ENCODE results near the gene FAM200C. TPM values are rescaled to one million over a fixed set of nuclear protein-coding genes. Genes with fewer than 3 reads are reported as not detected.

Gene FAM200C
- total and polyA plus RNA-seq, 9 donors: 4.8 to 14.3 (median 8.0) TPM

Other genes starting within 250 kb of the FAM200C start
- gene FABP6, start 170.5 kb downstream of the FAM200C start, total RNA-seq: 10 to 100 TPM in 1 of 7 donors, under 1 TPM in 2, not detected in 4; 0.83 to 10.6 (median 1.00) TPM
- gene FABP6, start 170.5 kb downstream of the FAM200C start, polyA plus RNA-seq: 1 to 10 TPM in 1 of 2 donors, not detected in 1; 4.5 TPM
- gene CCNJL, start 87.5 kb downstream of the FAM200C start, total RNA-seq: 10 to 100 TPM in 2 of 7 donors, 1 to 10 TPM in 5; 3.8 to 11.8 (median 6.8) TPM
- gene CCNJL, start 87.5 kb downstream of the FAM200C start, polyA plus RNA-seq: 1 to 10 TPM; 3.4 to 4.7 TPM
- gene C1QTNF2, start 29.4 kb downstream of the FAM200C start, total RNA-seq: 1 to 10 TPM in 2 of 7 donors, under 1 TPM in 4, not detected in 1; 0.25 to 3.7 (median 0.64) TPM
- 1 to 10 TPM; 1.7 to 2.6 TPM for gene C1QTNF2, start 29.4 kb downstream of the FAM200C start, polyA plus RNA-seq
- 10 to 100 TPM; 25.8 to 53.7 (median 32.8) TPM for gene SLU7, start 19.0 kb upstream of the FAM200C start, total RNA-seq
- 10 to 100 TPM; 26.9 to 30.9 TPM for gene SLU7, start 19.0 kb upstream of the FAM200C start, polyA plus RNA-seq
- gene PTTG1, start 21.8 kb upstream of the FAM200C start, total RNA-seq: 10 to 100 TPM in 1 of 7 donors, 1 to 10 TPM in 3, under 1 TPM in 2, not detected in 1; 0.77 to 12.9 (median 2.7) TPM
- 10 to 100 TPM in 1 of 2 donors, 1 to 10 TPM in 1; 4.0 to 10.2 TPM for gene PTTG1, start 21.8 kb upstream of the FAM200C start, polyA plus RNA-seq

Measured in ovary (tissue), 9 donors.